GM12878 (cell line): Measurements from ENCODE around the gene TBX4. TPM values are rescaled to one million over a fixed set of nuclear protein-coding genes. Genes with fewer than 3 reads are reported as not detected.

Source experiments
- ATAC-seq: fragments of 200-7000 bp; cut with Tn5 transposase; 3 replicates; pipeline ENCODE4 v1.9.1; 2020; ENCODE audit warnings: mild to moderate bottlenecking, moderate library complexity
- BruUV-seq: library from RNA; stranded (reverse); fragments of 400-500 nt; replicated peaks from 2 replicates; lab custom pipeline; 2021; lab: Mats Ljungman, UMichigan
- CTCF ChIA-PET: fragments of 300-600 bp; sonication (Branson Sonifier 250); formaldehyde crosslinking; extraction: SDS; loops from one replicate; lab custom pipeline; 2021; ENCODE audit warnings: inconsistent platforms; lab: Yijun Ruan, JAX
- POLR2A ChIA-PET: fragments of 350-600 bp; formaldehyde crosslinking; extraction: SDS; loops from one replicate; lab custom pipeline; 2021; ENCODE audit warnings: inconsistent platforms; lab: Charles Lee
- RAD21 ChIA-PET: fragments of 300-600 bp; sonication (Branson Sonifier 250); formaldehyde crosslinking; loops from one replicate; lab custom pipeline; 2023; ENCODE audit warnings: antibody characterized with exemption; ENCODE audit not compliant: unreplicated experiment; lab: Charles Lee
- SMC1A ChIA-PET: fragments of 300-600 bp; sonication (Branson Sonifier 250); formaldehyde crosslinking; loops from one replicate; lab custom pipeline; 2023; ENCODE audit not compliant: unreplicated experiment, uncharacterized antibody; lab: Charles Lee
- DNase-seq: peaks from one replicate; pipeline ENCODE4 v3.0.0-alpha.2; 2011; ENCODE audit warnings: low read depth, low spot score
- FAIRE-seq: peaks from 3 replicates; lab custom pipeline; 2011; peaks lifted over from hg19 to GRCh38; lab: Jason Lieb, UNC
- H2AFZ ChIP-seq: 2 replicates; pipeline ENCODE4 v1.6.0; 2011; ENCODE audit warnings: low read depth, low read length, control low read depth; ENCODE audit not compliant: control insufficient read depth
- H3K27ac ChIP-seq: 2 replicates; pipeline ENCODE4 v1.5.1; 2011; ENCODE audit warnings: control low read depth; ENCODE audit not compliant: control insufficient read depth, insufficient read depth
- H3K27me3 ChIP-seq, 2 experiments: replicated peaks in 1 of 2; 2 replicates each; pipeline versions ENCODE4 v1.6.0 to v1.6.1; 2011; ENCODE audit warnings: low read length in 1 of 2; ENCODE audit not compliant: control insufficient read depth in 2 of 2, insufficient read depth in 2 of 2
- H3K36me3 ChIP-seq, 2 experiments: 2 replicates each; pipeline ENCODE4 v1.5.1; 2011; ENCODE audit warnings: low read length in 1 of 2; ENCODE audit not compliant: control insufficient read depth in 2 of 2, insufficient read depth in 2 of 2
- H3K4me1 ChIP-seq: 2 replicates; pipeline ENCODE4 v1.6.1; 2011; ENCODE audit warnings: mild to moderate bottlenecking, low read length, moderate library complexity, mixed read lengths; ENCODE audit not compliant: control insufficient read depth, insufficient read depth
- H3K4me2 ChIP-seq: 2 replicates; pipeline ENCODE4 v1.6.0; 2011; ENCODE audit warnings: control low read depth; ENCODE audit not compliant: control insufficient read depth, insufficient read depth
- H3K4me3 ChIP-seq: fragments of 200-600 bp; sonication (generic); 2 replicates; pipeline ENCODE4 v1.5.1; 2016
- H3K79me2 ChIP-seq: 2 replicates; pipeline ENCODE4 v1.6.0; 2011; ENCODE audit warnings: low read length; ENCODE audit not compliant: control insufficient read depth, insufficient read depth
- H3K9ac ChIP-seq: 2 replicates; pipeline ENCODE4 v1.8.0; 2011; ENCODE audit warnings: low read length, control low read depth, mixed read lengths; ENCODE audit not compliant: control insufficient read depth, insufficient read depth
- H3K9me3 ChIP-seq: replicated peaks from 3 replicates; pipeline ENCODE4 v1.5.1; 2011; ENCODE audit warnings: mild to moderate bottlenecking, low read length; ENCODE audit not compliant: control insufficient read depth, insufficient read depth
- H4K20me1 ChIP-seq: 2 replicates; pipeline ENCODE4 v1.6.0; 2011; ENCODE audit not compliant: control insufficient read depth, insufficient read depth
- ETV6 ChIP-seq, 2 experiments: fragments of 450-650 bp in 1 of 2; IDR thresholded peaks in 1 of 2; conservative IDR thresholded peaks in 1 of 2; 2 replicates each; pipeline ENCODE4 v1.6.1; 2014; ENCODE audit warnings: antibody characterized with exemption in 1 of 2, borderline replicate concordance in 1 of 2, low read depth in 1 of 2, mild to moderate bottlenecking in 1 of 2, moderate library complexity in 1 of 2
- JUND ChIP-seq: IDR thresholded peaks from 2 replicates; pipeline ENCODE4 v1.6.1; 2012; ENCODE audit warnings: low read depth, mild to moderate bottlenecking, low read length, improper control_type of control experiment, moderate library complexity
- NFXL1 ChIP-seq: fragments of 450-650 bp; IDR thresholded peaks from 2 replicates; pipeline ENCODE4 v1.6.1; 2017; ENCODE audit warnings: antibody characterized with exemption, mild to moderate bottlenecking, borderline replicate concordance
- SPI1 ChIP-seq: IDR thresholded peaks from 2 replicates; pipeline ENCODE4 v1.6.1; 2011; ENCODE audit warnings: low read depth, mild to moderate bottlenecking, low read length, moderate library complexity, borderline replicate concordance; ENCODE audit not compliant: insufficient read depth
- WGBS: methylation state at CpG from one replicate; pipeline ENCODE4 v1.1.6; 2016; ENCODE audit warnings: low lambda C conversion rate; ENCODE audit not compliant: insufficient replicate concordance, insufficient coverage; ENCODE audit errors: missing lambda C conversion rate; 5-methylcytosine and 5-hydroxymethylcytosine counted together
- in situ Hi-C: fragments of 300-500 bp; cut with MboI; formaldehyde crosslinking; loops from 9 replicates; pipeline ENCODE4 v1.14.3; 2018; ENCODE audit warnings: mixed read lengths
- intact Hi-C: fragments of 100-400 bp; cut with micrococcal nuclease; formaldehyde crosslinking; loops from one replicate; pipeline ENCODE4 v1.14.2; 2022; ENCODE audit not compliant: unreplicated experiment
- polyA plus RNA-seq, 11 experiments: library from polyadenylated mRNA; depleted of rRNA in 4 of 11; unstranded in 6 of 11; stranded (reverse) in 5 of 11; fragments of >200 nt; fragmentation: Nextera tagmentation in 4 of 11; fragmentation: Illumina TruSeq in 1 of 11; extraction: Ambion mirVana in 4 of 11; extraction: Trizol in 1 of 11; gene quantifications; 1 replicate in 1 of 11; 2 replicates in 10 of 11; pipeline versions ENCODE4 v1.2.1 to v1.2.3, GENCODE V29; 2011 to 2016; ENCODE audit warnings: inconsistent platforms in 2 of 11, missing spikeins in 2 of 11, low read depth in 1 of 11
- total RNA-seq, 4 experiments: library from RNA; depleted of rRNA in 3 of 4; stranded (reverse); fragments of >200 nt in 3 of 4; fragmentation: Illumina TruSeq in 1 of 4; extraction: Trizol in 1 of 4; gene quantifications; 2 replicates each; pipeline versions ENCODE4 v1.2.1 to v1.2.3, GENCODE V29; 2013 to 2021

The TBX4 gene
- total and polyA plus RNA-seq, 10 of the 15 experiments (the other 5 are each of a cell fraction or from before 2014, with no cell fraction given): 0.01 TPM; not detected in 9

GRCh38 chr17:61474235-61474927 lies 22.2 kb downstream of the TBX4 start:
- 59% methylated on average over 12 of the region's 12 CpGs for WGBS
- Histone ChIP-seq H2AFZ (no peak overlapping the region), H3K9ac (no peak overlapping the region), H3K9me3 (no peaks in the 10 kb centered on the region), H3K4me2 (no peak overlapping the region), H3K79me2 (no peaks in the 10 kb centered on the region), H3K4me3 (no peak overlapping the region), H3K27me3 (peaks cover 5% of the 10 kb centered on the region in 2 experiments; a peak in 2 of 4 replicates), H3K27ac (no peak overlapping the region), H3K36me3 (no peaks in the 10 kb centered on the region), H4K20me1 (no peaks in the 10 kb centered on the region), H3K4me1 (no peaks in the 10 kb centered on the region)
- ChIA-PET POLR2A (no interaction called here), CTCF (no interaction called here), RAD21 (no interaction called here), SMC1A (interaction anchor here (0.7 kb wide), 1 partner anchor 757 kb away, joined by 3 read pairs; no protein-coding TSS in a partner anchor)
- in situ Hi-C loops (no loop called here), intact Hi-C loops (no loop called here)
- DNase-seq (no peak), FAIRE-seq (no peak), ATAC-seq (no peak)
- BruUV-seq: no TSS peak
- TF ChIP-seq SPI1: no peak
- peak in 1 of 2 experiments; percentile 45; a peak in 1 of 4 replicates for TF ChIP-seq ETV6 (conservative IDR thresholded peaks at IDR 0.05 in 1 of 2, IDR thresholded peaks at IDR 0.05 in 1 of 2; ENCODE audit: borderline replicate concordance in 1 of 2, low read depth in 1 of 2)

DNA sequence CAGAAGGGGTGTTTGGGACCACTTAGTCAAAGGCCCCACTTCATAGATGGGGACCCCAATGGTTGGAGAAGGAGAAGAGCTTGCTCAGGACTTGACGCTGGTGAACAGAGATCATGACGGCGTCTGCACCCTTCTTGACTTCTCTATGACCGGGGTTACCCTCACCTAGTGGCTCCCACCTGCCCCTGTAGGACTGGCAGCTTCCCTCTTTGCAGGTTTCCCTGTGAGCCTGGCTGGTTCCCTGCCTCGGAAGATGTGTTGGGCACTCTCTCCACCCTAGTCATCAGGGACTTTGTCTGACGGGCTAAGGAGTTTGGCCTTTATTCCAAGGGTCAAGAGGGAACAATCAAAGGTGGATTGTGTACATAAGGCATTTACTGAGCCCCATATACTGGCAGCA lies 22.7 kb downstream of the TBX4 start:
- H3K79me2 ChIP-seq: no peaks in the 10 kb centered on the region
- POLR2A ChIA-PET: no interaction called here
- no TSS peak for BruUV-seq
- intact Hi-C loops (no loop called here), in situ Hi-C loops (no loop called here)
- no peaks in the 10 kb centered on the region for H3K9me3 ChIP-seq
- WGBS: 43% methylated on average over 6 of the region's 6 CpGs
- H3K9ac ChIP-seq: no peak overlapping the region
- RAD21 ChIA-PET: no interaction called here
- CTCF ChIA-PET: no interaction called here
- H4K20me1 ChIP-seq: no peaks in the 10 kb centered on the region
- peaks cover 5% of the 10 kb centered on the region in 2 experiments; a peak in 2 of 4 replicates for H3K27me3 ChIP-seq
- FAIRE-seq: no peak
- no peak overlapping the region for H3K4me3 ChIP-seq
- H3K27ac ChIP-seq: no peak overlapping the region
- H3K4me2 ChIP-seq: no peak overlapping the region
- no peak overlapping the region for H2AFZ ChIP-seq
- H3K36me3 ChIP-seq: no peaks in the 10 kb centered on the region
- no peak for DNase-seq
- no peak for TF ChIP-seq JUND
- TF ChIP-seq NFXL1: peak; percentile 19; the same call in 1 of the 2 replicates
- no peak for ATAC-seq
- H3K4me1 ChIP-seq: no peaks in the 10 kb centered on the region
- SMC1A ChIA-PET: no interaction called here
